ENCODE measurements around the gene MAP6.

The MAP6 gene

GRCh38 chr11:75578977-75579376 is 89.9 kb downstream of the MAP6 start:
- Histone ChIP-seq H3K4me3 (ENCODE audit: low read depth, low read length, poor library complexity, severe bottlenecking) (no peak overlapping the region), H3K4me2 (ENCODE audit: low read length) (no peak overlapping the region), H3K27ac (ENCODE audit: low read depth, low read length, poor library complexity, severe bottlenecking) (no peak overlapping the region), H3K9me2 (ENCODE audit: low read depth, low read length) (no peaks in the 10 kb centered on the region), H3K9ac (ENCODE audit: low read length) (no peak overlapping the region), H4K20me1 (ENCODE audit: insufficient read depth, low read length) (no peaks in the 10 kb centered on the region), H3K27me3 (ENCODE audit: insufficient read depth, low read length) (no peaks in the 10 kb centered on the region; the same call in 1 of the 2 replicates), H3K9me3 (ENCODE audit: low read length) (no peaks in the 10 kb centered on the region), H2AFZ (ENCODE audit: low read length) (no peak overlapping the region), H3F3A (ENCODE audit: insufficient read depth, low read length) (no peaks in the 10 kb centered on the region), H3K36me3 (ENCODE audit: insufficient read depth, low read length) (no peaks in the 10 kb centered on the region), H3K4me1 (ENCODE audit: insufficient read depth, low read length, severe bottlenecking) (no peaks in the 10 kb centered on the region), H3K79me2 (ENCODE audit: insufficient read depth, low read length) (no peaks in the 10 kb centered on the region)
- TF ChIP-seq EZH2 (IDR thresholded peaks at IDR 0.05; ENCODE audit: borderline replicate concordance, low read length) (no peak), CTCF (IDR thresholded peaks at IDR 0.05; ENCODE audit: low read length) (no peak)

GRCh38 chr11:75577207-75577606 is 91.6 kb downstream of the MAP6 start:
- no peak for TF ChIP-seq EZH2 (IDR thresholded peaks at IDR 0.05; ENCODE audit: borderline replicate concordance, low read length)
- TF ChIP-seq CTCF (IDR thresholded peaks at IDR 0.05; ENCODE audit: low read length) = peak; percentile 12; the same call in 1 of the 2 replicates
- no peaks in the 10 kb centered on the region for H3K9me2 ChIP-seq (ENCODE audit: low read depth, low read length)
- no peak overlapping the region for H3K4me2 ChIP-seq (ENCODE audit: low read length)
- H2AFZ ChIP-seq (ENCODE audit: low read length) = no peak overlapping the region
- no peaks in the 10 kb centered on the region for H3F3A ChIP-seq (ENCODE audit: insufficient read depth, low read length)
- no peaks in the 10 kb centered on the region; the same call in 1 of the 2 replicates for H3K27me3 ChIP-seq (ENCODE audit: insufficient read depth, low read length)
- no peak overlapping the region for H3K27ac ChIP-seq (ENCODE audit: low read depth, low read length, poor library complexity, severe bottlenecking)
- no peaks in the 10 kb centered on the region for H4K20me1 ChIP-seq (ENCODE audit: insufficient read depth, low read length)
- H3K4me3 ChIP-seq (ENCODE audit: low read depth, low read length, poor library complexity, severe bottlenecking) = no peak overlapping the region
- no peak overlapping the region for H3K9ac ChIP-seq (ENCODE audit: low read length)
- H3K4me1 ChIP-seq (ENCODE audit: insufficient read depth, low read length, severe bottlenecking) = no peaks in the 10 kb centered on the region
- H3K79me2 ChIP-seq (ENCODE audit: insufficient read depth, low read length) = no peaks in the 10 kb centered on the region
- H3K9me3 ChIP-seq (ENCODE audit: low read length) = no peaks in the 10 kb centered on the region
- H3K36me3 ChIP-seq (ENCODE audit: insufficient read depth, low read length) = no peaks in the 10 kb centered on the region

DNA sequence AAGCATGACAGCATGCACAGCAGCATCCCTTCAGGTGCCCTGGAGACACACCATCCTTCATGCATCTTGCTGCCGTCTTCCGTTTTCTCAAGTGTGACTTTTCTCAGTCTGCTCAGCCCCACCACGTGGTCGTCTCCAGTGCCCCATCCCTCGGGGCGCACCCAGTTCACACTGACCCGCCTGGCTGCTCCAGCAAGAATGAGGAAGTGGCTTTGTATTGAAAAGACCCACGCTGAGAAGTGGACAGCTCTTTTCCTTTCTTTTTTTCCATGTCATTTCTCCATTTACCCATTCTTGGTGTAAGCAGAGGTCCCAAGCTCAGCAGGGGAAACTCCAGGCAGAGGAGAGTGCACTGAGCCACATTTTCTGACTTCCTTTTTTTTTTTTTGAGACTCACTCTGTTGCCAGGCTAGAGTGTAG is 92.3 kb downstream of the MAP6 start:
- no peaks in the 10 kb centered on the region; the same call in 1 of the 2 replicates for H3K27me3 ChIP-seq (ENCODE audit: insufficient read depth, low read length)
- H3K4me1 ChIP-seq (ENCODE audit: insufficient read depth, low read length, severe bottlenecking) = no peaks in the 10 kb centered on the region
- TF ChIP-seq EZH2 (IDR thresholded peaks at IDR 0.05; ENCODE audit: borderline replicate concordance, low read length) (no peak), CTCF (IDR thresholded peaks at IDR 0.05; ENCODE audit: low read length) (no peak)
- H3K36me3 ChIP-seq (ENCODE audit: insufficient read depth, low read length) = no peaks in the 10 kb centered on the region
- no peaks in the 10 kb centered on the region for H3K9me2 ChIP-seq (ENCODE audit: low read depth, low read length)
- no peak overlapping the region for H3K4me2 ChIP-seq (ENCODE audit: low read length)
- H2AFZ ChIP-seq (ENCODE audit: low read length) = no peak overlapping the region
- no peaks in the 10 kb centered on the region for H3K79me2 ChIP-seq (ENCODE audit: insufficient read depth, low read length)
- no peaks in the 10 kb centered on the region for H3F3A ChIP-seq (ENCODE audit: insufficient read depth, low read length)
- no peaks in the 10 kb centered on the region for H4K20me1 ChIP-seq (ENCODE audit: insufficient read depth, low read length)
- no peak overlapping the region for H3K9ac ChIP-seq (ENCODE audit: low read length)
- H3K4me3 ChIP-seq (ENCODE audit: low read depth, low read length, poor library complexity, severe bottlenecking) = no peak overlapping the region
- H3K9me3 ChIP-seq (ENCODE audit: low read length) = no peaks in the 10 kb centered on the region
- no peak overlapping the region for H3K27ac ChIP-seq (ENCODE audit: low read depth, low read length, poor library complexity, severe bottlenecking)

Measured in OCI-LY1 (cell line).